GM18909 (cell line): ENCODE data around the gene TUBA3D.
"Not testable (repeated sequence)": the region's sequence is repeated elsewhere in the genome, so short reads cannot be mapped to it uniquely, and the experiment has no call there.

ENCODE experiments used
- ATAC-seq: cut with Tn5 transposase; IDR thresholded peaks from one replicate; pipeline ENCODE4 v1.9.1; 2021; ENCODE audit warnings: mild to moderate bottlenecking; ENCODE audit not compliant: unreplicated experiment, poor library complexity

The TUBA3D gene

DNA sequence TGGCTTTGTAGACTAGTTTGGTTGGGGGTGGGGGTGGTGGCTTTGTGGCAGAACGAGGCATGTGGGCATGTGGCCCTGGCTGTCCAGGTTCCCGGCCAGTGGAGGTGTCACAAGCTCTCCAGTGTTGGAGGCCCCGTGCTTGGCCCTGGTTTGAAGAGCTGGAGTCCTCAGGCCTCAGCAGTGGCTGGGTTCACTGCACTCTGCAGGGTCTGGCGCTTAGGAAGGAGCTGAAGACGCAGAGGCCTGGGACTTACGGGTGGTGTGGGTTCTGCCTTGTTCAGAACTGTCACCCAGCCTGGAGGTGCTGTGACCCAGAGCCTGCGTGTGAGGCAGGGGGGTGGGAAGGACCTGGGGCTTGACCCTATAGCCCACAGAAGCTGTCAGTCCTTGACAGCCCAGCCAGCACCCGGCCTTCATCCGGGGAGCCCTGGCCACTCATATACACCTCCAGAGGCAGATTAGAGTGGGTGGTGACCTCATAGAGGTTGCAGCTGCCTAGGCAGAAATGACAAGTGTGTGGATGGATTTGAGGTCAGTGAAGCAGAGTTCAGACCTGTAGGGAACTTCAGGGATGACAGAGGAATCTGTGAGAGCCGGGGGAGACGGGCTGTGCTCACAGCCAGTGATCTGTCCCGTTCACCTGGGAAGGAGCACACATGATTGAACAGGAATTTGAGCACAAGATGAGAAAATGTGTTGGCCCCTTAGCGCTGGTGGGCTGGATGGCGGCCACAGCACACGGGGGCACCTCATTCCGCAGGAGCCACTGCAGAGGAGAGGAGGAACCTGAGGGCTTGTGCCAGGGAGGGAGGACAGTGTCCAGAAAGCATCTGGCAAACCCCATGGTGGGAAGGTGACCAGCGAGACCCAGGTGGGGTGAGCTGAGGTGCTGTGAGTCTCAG, 36.3 kb downstream of the TUBA3D start:
- not testable (repeated sequence) for ATAC-seq

DNA sequence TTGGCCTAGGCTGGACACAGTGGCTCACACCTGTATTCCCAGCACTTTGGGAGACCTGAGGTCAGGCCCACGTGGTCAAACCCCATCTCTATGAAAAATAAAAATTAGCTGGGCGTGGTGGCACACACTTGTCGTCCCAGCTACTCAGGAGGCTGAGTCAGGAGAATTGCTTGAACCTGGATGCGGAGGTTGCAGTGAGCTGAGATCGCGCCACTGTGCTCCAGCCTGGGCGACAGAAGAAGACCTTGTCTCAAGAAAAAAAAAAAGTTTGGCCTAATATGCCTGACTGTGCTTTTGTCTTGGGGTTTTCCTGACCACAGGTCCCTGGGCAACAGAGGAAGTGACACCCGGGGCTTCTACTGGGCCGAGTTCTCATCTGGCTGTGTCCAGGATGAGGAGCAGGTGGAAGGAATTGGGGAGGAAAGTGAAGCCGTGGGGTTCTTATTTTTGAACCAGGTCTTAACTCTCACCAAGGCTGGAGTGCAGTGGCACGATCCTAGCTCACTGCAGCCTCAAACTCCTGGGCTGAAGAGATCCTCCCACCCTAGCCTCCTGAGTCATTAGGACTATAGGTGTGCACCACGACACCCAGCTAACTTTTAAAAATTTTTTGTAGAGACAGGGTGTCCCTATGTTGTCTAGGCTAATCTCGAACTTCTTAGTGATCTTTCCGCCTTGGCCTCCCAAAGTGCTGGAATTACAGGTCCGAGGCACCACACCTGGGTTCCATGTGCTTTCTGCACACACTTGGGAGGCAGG, 38.7 kb downstream of the TUBA3D start:
- peak; percentile 82 for ATAC-seq

DNA sequence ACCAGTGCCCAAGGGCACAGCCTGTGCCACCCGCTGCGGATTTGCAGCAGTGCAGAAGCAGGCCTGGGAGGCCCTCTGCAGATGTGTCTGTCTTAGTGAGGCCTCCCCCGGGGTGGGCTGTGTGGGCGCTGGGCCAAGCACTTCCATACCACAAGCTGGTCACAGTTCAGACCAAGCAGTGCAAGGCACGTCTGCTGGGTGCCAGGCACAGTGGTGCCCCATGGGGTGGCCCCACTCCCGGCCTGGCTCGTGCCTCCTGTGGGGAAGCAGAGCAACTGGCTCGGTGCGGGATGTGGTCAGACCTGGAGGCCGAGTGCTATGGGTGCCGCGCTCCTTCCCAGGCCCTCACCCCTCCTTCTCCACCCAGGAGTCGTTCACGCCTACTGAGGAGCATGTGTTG, 39.3 kb downstream of the TUBA3D start:
- ATAC-seq, result not testable (repeated sequence)

DNA sequence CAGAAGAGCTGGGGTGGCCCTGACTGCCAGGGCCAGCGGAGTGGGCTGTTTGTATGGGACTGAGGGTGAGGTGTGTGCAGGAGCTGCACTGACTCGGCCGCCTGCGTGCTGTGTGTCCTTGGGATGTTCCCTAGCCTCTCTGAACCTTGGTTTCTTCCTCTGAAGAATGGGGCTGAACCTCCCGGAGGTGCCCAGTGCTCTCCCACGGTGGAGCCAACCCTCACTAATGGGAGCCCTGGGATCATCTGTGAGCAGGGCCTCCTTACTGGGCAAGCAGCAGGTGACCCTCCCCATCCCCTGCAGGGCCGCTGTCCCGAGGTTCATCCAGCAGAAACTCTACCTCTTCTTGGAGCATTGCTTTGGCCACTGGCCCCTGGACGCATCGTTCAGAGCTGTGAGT, 40.1 kb downstream of the TUBA3D start:
- no peak for ATAC-seq

DNA sequence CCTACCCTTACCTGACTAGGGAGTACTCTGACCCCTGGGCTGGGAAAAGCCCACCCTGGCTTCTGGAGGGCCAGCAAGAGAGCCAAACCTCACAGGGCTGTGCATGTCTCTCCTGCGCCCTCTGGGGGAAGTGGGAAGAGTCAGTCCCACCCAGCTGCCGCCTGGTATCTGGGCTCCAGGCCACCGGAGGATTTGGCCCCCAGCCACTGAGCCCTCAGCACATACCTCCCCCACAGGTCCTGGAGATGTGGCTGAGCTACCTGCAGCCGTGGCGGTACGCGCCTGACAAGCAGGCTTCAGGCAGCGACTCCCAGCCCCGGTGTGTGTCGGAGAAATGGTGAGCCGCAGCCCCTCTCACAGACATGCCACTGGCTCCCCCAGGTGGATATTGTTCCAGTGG, 40.7 kb downstream of the TUBA3D start:
- ATAC-seq, result not testable (repeated sequence)

DNA sequence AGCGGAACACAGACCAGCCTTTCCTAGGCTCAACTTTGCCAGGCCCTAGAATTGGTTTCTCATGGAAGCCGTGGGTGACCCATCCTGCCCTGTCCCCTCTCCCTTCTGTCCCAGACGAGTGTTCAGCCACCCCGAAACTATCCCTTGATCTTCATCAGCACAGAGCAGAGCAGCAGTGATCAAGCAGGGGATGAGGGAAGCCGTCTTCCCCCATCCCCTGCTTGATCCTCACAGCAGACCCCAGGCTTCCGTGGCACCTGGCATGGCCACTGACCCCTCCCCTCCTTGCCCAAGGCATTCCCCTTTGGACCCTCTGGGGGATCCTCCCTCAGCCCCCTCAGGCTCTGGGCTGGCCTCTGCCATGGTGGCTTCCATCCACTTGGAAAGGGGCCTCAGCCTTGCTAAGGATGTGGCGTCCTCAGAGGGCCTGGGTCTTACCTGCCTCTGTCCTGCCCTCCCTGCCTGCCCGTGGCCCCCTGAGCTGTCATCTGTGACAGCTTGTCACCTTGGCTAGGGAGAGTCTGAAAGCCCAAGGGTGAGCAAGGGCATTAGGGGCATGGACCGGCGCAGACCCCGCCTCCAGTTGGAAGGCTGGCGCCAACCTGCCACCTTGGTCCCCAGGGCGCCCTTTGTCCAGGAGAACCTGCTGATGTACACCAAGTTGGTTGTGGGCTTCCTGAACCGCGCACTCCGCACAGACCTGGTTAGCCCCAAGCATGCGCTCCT, 41.4 kb downstream of the TUBA3D start:
- ATAC-seq, result no peak

DNA sequence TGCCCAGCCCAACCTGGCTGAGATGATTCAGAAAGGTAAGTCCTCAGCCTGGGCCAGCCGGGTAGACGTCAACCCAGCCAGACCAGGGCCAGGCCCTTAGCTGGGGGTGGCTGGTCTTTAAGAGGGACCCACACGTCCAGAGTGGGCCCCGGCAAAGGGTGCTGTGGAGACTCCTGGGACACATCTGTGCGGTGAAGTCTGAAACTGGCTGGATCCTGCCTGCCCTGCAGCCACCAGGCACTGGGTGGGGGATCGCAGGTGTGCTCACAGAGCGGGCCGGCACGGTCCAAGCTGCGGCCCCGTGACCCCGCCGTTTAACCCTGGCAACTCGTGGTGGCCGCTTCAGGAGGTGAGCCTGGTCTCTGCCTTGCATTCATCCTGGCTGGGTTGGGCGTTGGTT, 41.9 kb downstream of the TUBA3D start:
- not testable (repeated sequence) for ATAC-seq

DNA sequence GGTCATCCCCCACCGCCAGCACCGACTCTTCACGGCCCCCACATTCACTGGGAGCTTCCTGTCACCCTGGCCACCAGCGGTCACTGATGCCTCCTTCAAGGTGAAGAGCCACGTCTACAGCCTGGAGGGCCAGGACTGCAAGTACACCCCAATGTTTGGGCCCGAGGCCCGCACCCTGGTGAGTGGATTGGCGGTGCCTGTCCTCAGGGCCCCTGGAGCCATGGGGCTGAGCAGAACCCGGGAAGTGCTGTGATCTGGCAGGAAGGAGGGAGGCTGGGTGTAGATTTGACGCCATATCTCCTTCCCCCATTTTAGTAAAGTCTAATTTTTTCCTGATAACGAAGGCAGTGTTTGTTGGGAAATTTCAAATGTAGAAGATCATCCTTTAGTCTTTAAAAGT, 42.6 kb downstream of the TUBA3D start:
- not testable (repeated sequence) for ATAC-seq

DNA sequence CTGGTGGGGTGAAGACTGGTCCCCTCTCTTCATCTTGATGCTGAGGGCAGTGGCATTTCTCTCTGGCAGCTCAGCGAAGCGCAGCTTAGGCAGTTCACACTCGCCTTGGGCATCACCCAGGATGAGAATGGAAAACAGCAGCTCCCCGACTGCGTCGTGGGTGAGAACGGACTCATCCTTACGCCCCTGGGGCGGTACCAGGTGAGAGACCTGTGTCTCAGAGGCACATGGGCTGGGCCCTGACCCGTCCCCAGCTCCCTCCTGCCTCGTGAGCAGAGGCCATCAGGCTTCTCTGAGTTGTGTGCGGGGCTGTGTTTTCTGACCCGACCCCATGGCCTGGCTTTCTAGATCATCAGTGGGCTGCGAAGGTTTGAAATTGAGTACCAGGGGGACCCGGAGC, 43.5 kb downstream of the TUBA3D start:
- no peak for ATAC-seq

DNA sequence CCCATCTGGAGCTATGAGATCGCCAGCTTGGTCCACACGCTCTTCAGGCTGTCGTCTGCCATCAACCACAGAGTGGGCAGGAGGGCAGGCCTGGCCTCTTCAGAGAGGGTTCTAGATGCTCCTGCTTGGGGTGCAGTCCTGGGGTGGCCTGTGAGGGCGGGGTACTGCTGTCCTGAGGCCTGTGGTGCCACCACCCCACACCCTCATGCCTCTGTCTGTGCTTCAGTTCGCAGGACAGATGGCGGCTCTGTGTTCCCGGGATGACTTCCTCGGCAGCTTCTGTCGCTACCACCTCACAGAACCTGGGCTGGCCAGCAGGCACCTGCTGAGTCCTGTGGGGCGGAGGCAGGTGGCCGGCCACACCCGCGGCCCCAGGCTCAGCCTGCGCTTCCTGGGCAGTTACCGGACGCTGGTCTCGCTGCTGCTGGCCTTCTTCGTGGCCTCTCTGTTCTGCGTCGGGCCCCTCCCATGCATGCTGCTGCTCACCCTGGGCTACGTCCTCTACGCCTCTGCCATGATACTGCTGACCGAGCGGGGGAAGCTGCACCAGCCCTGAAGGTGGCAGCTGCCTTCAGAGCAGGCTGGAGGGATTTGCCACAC, 44.1 kb downstream of the TUBA3D start:
- not testable (repeated sequence) for ATAC-seq

DNA sequence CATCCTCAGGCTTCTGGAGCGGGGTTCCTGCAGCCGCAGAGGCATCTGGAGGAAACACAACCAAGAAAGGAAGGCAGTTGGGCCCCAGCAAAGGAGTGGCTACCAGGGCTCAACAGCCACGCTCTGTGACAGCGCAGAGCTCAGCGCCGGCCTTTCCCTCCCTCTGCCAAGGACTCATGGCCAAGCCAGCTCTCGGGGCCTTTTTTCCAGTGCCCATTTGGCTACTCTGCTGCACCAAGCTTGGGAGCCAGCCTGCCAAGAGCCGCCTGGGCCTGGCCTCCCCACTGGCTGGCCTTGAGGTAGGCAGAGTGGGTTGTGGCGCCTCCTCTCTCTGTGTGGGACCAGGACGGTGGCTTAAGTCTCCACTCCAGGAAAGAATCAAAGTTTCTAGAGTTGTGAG, 44.6 kb downstream of the TUBA3D start:
- ATAC-seq, result no peak

DNA sequence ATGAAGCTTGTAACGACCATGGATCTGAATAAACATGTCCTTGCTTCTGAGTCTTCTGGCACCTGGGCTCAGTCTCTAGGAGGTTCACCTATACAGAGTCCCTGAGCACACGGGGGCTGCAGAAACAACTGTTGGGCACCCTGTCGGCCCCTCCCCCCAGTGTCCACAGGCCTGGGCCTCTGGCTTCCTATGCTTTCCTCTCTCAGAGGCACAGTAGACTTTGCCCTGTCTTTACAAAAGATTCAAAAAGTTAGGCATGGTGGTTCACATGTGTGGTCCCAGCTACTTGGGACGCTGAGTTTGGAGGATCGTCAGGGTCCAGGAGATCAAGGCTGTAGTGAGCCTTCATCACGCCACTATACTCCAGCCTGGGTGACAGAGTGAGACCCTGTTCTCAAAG, 45.6 kb downstream of the TUBA3D start:
- ATAC-seq, result not testable (repeated sequence)

DNA sequence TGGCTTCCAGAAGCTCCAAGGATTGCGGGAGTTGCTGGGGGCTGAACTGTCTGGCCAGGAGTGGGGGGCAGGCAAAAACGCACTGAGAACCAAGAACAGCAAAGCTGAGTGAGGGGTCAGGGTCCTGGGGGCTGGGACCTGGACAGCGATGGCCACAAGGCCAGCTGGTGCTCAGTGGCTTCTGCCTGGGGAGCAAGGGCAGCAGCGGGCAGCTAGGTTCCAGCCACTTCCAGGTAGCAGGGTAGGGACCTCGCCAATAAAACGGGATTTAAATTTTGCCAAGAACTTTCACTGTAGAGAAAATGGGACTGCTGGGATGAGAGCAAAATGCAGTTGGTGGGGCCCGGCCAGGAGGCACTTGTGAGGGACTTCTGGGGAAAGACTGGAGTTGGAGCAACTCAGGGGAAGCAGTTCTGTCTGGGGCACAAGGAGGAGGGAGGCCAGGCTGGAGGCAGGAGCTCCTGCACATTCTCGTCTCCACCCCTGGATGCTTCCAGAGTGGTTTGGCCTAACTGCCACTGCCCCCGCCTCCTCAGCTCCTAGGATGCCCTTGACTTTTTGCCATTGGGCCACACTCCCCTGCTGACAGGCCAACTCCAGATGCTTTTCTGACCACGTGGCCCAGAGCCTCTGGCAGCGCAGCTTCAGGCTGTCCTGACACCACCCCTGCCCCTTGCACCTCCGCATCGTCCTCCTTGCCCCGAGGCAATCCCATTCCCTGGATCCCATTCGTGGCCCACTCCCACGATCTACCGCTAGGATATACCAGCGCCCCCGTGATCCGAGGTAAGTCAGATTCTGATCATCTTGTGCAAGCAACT, 46.3 kb downstream of the TUBA3D start:
- no peak for ATAC-seq

DNA sequence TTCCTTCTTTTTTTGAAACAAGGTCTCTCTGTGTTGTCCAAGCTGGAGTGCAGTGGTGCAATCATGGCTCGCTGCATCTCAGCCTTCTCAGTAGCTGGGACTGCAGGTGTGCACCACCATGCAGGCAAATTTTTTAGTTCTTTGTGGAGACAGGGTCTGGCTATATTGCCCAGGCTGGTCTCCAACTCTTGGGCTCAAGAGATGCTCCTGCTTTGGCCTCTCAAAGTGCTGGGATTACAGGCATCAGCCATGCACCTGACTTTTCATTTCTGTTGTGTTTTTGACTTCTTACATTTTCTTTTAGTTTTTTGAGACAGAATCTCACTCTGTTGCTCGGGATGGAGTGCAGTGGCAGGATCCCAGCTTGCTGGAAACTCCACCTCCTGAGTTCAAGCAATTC, 49.3 kb downstream of the TUBA3D start:
- ATAC-seq, result not testable (repeated sequence)

DNA sequence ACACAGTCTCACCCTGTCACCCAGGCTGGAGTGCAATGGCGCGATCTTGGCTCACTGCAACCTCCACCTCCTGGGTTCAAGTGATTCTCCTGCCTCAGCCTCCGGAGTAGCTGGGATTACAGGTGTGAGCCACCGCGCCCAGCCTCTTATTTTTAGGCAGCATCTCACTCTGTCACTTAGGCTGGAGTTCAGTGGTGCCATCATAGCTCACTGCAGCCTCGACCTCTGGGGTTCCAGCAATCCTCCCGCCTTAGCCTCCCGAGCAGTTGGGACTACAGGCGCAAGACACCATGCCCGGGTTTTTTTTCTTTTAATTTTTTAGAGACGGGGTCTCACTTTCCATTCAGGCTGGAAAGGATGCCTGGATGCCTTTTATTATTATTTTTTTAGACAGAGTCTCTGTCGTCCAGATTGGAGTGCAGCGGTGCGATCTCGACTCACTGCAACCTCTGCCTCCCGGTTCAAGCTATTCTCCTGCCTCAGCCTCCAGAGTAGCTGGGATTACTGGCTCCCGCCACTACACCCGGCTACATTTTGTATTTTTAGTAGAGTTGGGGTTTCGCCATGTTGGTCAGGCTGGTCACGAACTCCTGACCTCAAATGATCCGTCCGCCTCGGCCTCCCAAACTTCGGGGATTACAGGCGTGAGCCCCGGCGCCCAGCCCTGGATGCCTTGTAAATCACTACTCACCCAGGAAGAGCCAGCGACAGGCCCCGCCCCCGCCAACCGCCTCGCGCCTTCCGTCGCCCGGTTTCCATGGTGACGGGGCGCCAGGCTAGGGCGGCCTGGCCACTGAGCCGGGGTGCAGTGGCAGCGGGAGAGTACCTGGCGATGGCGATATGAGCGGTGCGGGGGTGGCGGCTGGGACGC, 51.4 kb downstream of the TUBA3D start, which contains the start of gene CCDC74A:
CCDC74A (plus strand) TSS at position 758 of the 871 bp plus-strand sequence; CDS start at position 841, 83 bp downstream.
- ATAC-seq, result peak; percentile 86

DNA sequence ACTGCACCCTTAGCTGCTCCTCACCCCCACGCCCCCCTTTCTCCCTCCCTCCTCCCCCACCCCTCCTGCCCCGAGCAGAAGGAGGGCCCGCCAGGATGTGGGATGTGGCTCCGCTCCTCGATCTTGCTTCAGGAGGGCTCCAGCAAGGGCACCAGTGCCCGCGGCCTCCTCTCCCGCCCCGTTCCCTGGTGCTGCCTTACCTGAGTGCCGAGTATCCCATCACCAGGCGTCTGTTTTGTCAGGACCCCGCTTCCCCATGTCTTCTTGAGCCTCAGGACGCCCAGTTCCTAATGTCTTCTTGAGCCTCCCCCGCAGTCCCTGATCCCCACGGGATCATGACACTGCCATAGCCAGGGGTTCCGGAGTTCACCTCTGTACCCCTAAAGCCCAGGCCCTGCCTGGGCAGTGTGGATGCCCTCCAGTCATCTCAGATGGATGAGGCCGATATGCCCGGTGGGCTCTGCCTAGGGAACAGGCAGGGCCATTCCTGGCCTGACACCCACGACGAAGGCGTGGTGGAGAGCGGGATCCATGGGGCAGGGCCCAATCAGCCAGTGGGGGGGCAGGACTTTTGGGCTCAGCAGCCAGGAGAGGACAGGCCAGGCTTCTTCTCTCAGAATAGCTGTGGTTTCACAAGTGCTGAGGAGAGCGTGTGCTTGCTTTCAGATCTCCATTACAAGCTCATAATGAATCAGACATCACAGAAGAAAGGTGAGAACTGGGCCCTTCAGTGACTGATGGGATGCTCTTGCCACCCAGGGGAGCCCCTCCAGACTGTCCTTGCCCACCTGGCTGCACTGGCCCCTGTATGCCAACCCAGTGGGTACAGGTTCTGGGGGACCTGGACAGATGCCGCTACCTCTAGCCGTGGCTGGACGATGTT, 53.3 kb downstream of the TUBA3D start:
- peak; percentile 75 for ATAC-seq

DNA sequence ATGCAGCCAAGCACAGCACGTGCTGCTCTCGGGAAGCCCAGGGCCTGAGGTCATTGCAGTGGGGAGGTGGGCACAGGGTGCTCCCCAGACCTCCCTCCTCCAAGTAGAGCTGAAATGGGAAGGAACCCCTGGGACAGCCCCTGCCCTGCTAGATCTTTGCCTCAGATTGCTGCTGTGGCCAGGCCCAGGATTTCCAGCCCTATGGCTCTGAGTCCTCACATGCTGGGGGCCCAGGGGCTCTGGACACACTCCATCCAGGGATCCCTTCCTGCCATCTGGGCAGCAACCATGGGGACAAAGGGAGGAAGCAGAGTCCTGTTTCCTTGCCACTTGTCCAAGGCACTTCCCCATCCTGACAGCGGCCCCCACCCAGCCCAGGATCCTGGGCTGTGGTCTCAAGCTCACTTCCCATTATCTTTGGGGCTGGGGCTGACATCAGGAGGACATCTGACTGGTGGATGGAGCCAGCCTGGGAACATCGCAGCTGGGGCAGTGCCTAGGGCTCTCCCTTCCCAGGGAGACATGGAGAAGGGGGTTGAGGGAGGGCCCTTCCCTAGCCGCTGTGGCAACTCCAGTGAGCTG, 54.0 kb downstream of the TUBA3D start:
- ATAC-seq, result not testable (repeated sequence)
